GM18873 (cell line): ENCODE data around the gene REELD1.

Experiments
- ATAC-seq: cut with Tn5 transposase; IDR thresholded peaks from one replicate; pipeline ENCODE4 v1.9.1; 2021; ENCODE audit warnings: mild to moderate bottlenecking, moderate library complexity, moderate number of reproducible peaks; ENCODE audit not compliant: unreplicated experiment, low FRiP score

Gene REELD1

GRCh38 chr4:146261041-146261440 lies 46.7 kb downstream of the REELD1 start:
- ATAC-seq = no peak

GRCh38 chr4:146263793-146264192 lies 49.5 kb downstream of the REELD1 start:
- no peak for ATAC-seq

GRCh38 chr4:146265950-146266490 lies 51.7 kb downstream of the REELD1 start:
- no peak for ATAC-seq

- no peak for ATAC-seq
Measured at GRCh38 chr4:146267826-146268225, 53.5 kb downstream of the REELD1 start.

- peak; percentile 57 for ATAC-seq
Measured at GRCh38 chr4:146269228-146269653, 54.9 kb downstream of the REELD1 start.

- no peak for ATAC-seq
Measured at GRCh38 chr4:146271466-146271865, 57.1 kb downstream of the REELD1 start.

GRCh38 chr4:146273204-146273901 lies 59.0 kb downstream of the REELD1 start:
- ATAC-seq = peak; percentile 70

- ATAC-seq = no peak
Measured at GRCh38 chr4:146274774-146275173, 60.4 kb downstream of the REELD1 start.

- ATAC-seq = no peak
Measured at GRCh38 chr4:146275370-146275769, 61.0 kb downstream of the REELD1 start.

- no peak for ATAC-seq
Measured at GRCh38 chr4:146278986-146279385, 64.6 kb downstream of the REELD1 start.
